Measurements from ENCODE around the gene TXN2. TPM values are rescaled to one million over a fixed set of nuclear protein-coding genes. Genes with fewer than 3 reads are reported as not detected.
"Not testable (repeated sequence)": the region's sequence is repeated elsewhere in the genome, so short reads cannot be mapped to it uniquely, and the experiment has no call there.

Gene TXN2
- total and polyA plus RNA-seq, 3 experiments from 2014 or later = 122 to 127 (median 126) TPM

DNA sequence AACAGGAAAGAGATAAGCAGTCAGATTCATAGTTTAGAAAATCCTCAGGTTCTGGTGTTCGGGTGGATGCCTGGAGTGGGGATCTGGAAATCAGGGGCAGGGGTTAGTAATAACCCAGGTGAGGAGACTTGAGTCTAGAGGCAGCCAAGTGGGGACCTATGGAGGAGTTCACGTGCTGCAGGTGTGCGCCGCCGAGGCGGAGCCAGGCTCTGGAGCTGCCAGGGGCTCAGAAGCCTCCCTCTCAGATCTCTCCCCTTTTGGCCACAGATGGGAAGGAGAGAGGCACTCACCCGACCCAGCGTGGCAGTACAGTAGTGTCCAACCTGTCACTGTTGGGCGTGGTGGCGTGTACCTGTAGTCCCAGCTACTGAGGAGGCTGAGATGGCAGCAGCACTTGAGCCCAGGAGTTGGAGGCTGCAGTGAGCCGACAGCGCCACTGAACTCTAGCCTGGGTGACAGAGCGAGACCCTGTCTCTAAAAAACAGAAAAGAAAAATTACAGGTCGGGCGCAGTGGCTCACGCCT, 27.5 kb downstream of the TXN2 start:
- H3K4me3 ChIP-seq (ENCODE audit: low read length) = peak overlapping the region; percentile 37
- no peak for DNase-seq

GRCh38 chr22:36452978-36453607, 28.3 kb downstream of the TXN2 start:
- peaks cover 54% of the 10 kb centered on the region for H3K4me1 ChIP-seq (ENCODE audit: insufficient read depth, low read length)
- not testable (repeated sequence) for H3K27me3 Mint-ChIP-seq; DNase-seq; H3K9me3 ChIP-seq (ENCODE audit: low read length); H3K36me3 Mint-ChIP-seq; H3K9me3 Mint-ChIP-seq; H3K27ac ChIP-seq (ENCODE audit: low read depth, low read length); H3K36me3 ChIP-seq (ENCODE audit: insufficient read depth, low read length); H3K27me3 ChIP-seq (ENCODE audit: insufficient read depth, low read length, poor library complexity, severe bottlenecking); H3K4me3 ChIP-seq (ENCODE audit: low read length)
- Mint-ChIP-seq H3K4me1 (peaks cover 48 to 66% (median 54%) of the 10 kb centered on the region in 3 donors), H3K27ac (peak overlapping the region; percentile 89 to 99 (median 94)), H3K4me3 (peak overlapping the region; percentile 70 to 89 (median 75))
- ChIA-PET POLR2A (interaction anchor here (1.3 kb wide), 1 partner anchor 121 kb away, joined by 7 read pairs; no protein-coding TSS in a partner anchor), CTCF (interaction anchor here (0.8 to 1.9 kb wide), 2 partner anchors 34 to 74 kb away, joined by 3 to 4 read pairs; no protein-coding TSS in a partner anchor)

More for the DNA sequence above, 27.5 kb downstream of the TXN2 start:
- H3K4me1 ChIP-seq (ENCODE audit: insufficient read depth, low read length) = peaks cover 54% of the 10 kb centered on the region
- H3K27me3 Mint-ChIP-seq = peaks cover 0 to 2% of the 10 kb centered on the region in 2 donors
- peaks cover 41 to 60% (median 48%) of the 10 kb centered on the region in 3 donors for H3K4me1 Mint-ChIP-seq
- H3K27ac Mint-ChIP-seq = peak overlapping the region; percentile 76 to 97 (median 92)
- no peaks in the 10 kb centered on the region for H3K27me3 ChIP-seq (ENCODE audit: insufficient read depth, low read length, poor library complexity, severe bottlenecking)
- H3K36me3 Mint-ChIP-seq = no peaks in the 10 kb centered on the region
- H3K27ac ChIP-seq (ENCODE audit: low read depth, low read length) = no peak overlapping the region
- H3K9me3 ChIP-seq (ENCODE audit: low read length) = no peaks in the 10 kb centered on the region
- peak overlapping the region; percentile 70 to 89 (median 80) for H3K4me3 Mint-ChIP-seq
- H3K36me3 ChIP-seq (ENCODE audit: insufficient read depth, low read length) = no peaks in the 10 kb centered on the region
- H3K9me3 Mint-ChIP-seq = no peaks in the 10 kb centered on the region
- ChIA-PET CTCF (interaction anchor here (1.0 to 1.9 kb wide), 6 partner anchors 15 to 152 kb away, joined by 3 to 5 read pairs (median 4); no protein-coding TSS in a partner anchor), POLR2A (interaction anchor here (0.6 to 1.6 kb wide), 5 partner anchors 30 to 122 kb away, joined by 3 to 11 read pairs (median 6); no protein-coding TSS in a partner anchor)

DNA sequence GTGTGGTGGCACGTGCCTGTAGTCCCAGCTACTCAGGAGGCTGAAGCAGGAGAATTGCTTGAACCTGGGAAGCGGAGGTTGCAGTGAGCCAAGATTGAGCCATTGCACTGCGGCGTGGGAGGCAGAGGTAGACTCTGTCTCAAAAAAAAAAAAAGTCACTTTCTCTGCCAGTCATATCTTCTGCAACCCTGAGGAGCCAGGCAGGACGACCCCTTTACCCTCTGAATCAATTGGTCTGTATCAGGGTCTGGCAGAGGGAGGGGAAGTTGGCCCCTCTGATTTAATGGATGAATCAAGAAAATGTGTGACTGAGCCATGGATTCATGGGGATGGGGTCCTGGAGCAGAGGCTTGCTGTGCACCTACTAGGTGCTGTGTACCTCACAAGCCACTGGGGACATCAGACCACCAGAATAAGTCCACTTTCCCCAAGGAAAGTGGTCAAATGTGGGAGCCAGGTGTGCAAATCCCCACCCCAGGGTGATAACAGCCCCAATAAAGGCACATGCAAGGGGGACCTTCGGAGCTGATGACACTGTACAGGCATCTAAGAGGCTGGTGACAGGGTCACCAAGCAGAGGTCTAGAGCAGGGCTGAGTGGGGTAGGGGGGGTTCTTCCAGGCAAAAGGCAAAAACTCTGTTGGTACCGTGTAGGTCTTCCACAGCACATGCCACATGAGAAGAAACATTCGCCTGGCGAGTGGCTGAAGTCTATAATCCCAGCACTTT, 29.0 kb downstream of the TXN2 start:
- H3K27me3 Mint-ChIP-seq = peaks cover 0 to 2% of the 10 kb centered on the region in 2 donors
- ChIA-PET POLR2A (interaction anchor here (0.7 to 1.3 kb wide), 14 partner anchors 10 to 121 kb away, joined by 3 to 11 read pairs (median 4); partner anchors contain the start of genes EIF3D and MYH9), CTCF (interaction anchor here (0.8 to 1.9 kb wide), 14 partner anchors 18 to 151 kb away, joined by 3 to 6 read pairs (median 4); no protein-coding TSS in a partner anchor)
- peak overlapping the region; percentile 91 to 99 (median 95) for H3K27ac Mint-ChIP-seq
- Histone ChIP-seq H3K36me3 (ENCODE audit: insufficient read depth, low read length) (no peaks in the 10 kb centered on the region), H3K4me1 (ENCODE audit: insufficient read depth, low read length) (peaks cover 60% of the 10 kb centered on the region), H3K9me3 (ENCODE audit: low read length) (no peaks in the 10 kb centered on the region), H3K27me3 (ENCODE audit: insufficient read depth, low read length, poor library complexity, severe bottlenecking) (no peaks in the 10 kb centered on the region), H3K4me3 (ENCODE audit: low read length) (no peak overlapping the region), H3K27ac (ENCODE audit: low read depth, low read length) (peak overlapping the region; percentile 51)
- H3K4me1 Mint-ChIP-seq = peaks cover 53 to 73% (median 59%) of the 10 kb centered on the region in 3 donors
- H3K9me3 Mint-ChIP-seq = no peaks in the 10 kb centered on the region
- H3K4me3 Mint-ChIP-seq = peak overlapping the region; percentile 32 to 77 (median 70)
- peak in 1 of 5 donors; percentile 19 for DNase-seq
- H3K36me3 Mint-ChIP-seq = no peaks in the 10 kb centered on the region

DNA sequence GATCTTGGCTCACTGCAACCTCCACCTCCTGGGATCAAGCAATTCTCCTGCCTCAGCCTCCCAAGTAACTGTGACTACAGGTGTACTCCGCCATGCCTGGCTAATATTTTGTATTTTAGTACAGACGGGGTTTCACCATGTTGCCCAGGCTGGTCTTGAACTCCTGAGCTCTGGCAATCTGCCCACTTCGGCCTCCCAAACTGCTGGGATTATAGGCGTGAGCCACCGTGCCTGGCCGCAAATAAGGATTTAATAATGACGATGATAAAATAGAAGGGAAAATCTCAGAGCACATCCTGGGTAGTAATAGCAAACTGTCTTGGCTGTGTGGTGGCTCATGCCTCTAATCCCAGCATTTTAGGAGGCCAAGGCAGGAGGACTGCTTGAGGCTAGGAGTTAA, 30.5 kb downstream of the TXN2 start:
- not testable (repeated sequence) for H3K27me3 ChIP-seq (ENCODE audit: insufficient read depth, low read length, poor library complexity, severe bottlenecking); DNase-seq; H3K36me3 ChIP-seq (ENCODE audit: insufficient read depth, low read length); H3K9me3 ChIP-seq (ENCODE audit: low read length); H3K36me3 Mint-ChIP-seq; H3K4me3 ChIP-seq (ENCODE audit: low read length); H3K9me3 Mint-ChIP-seq; H3K27me3 Mint-ChIP-seq
- CTCF ChIA-PET = interaction anchor here (0.9 to 1.9 kb wide), 10 partner anchors 15 to 211 kb away, joined by 3 to 6 read pairs (median 4); partner anchors contain the start of genes APOL2 and MYH9
- POLR2A ChIA-PET = interaction anchor here (1.3 kb wide), 1 partner anchor 86 kb away, joined by 6 read pairs; no protein-coding TSS in a partner anchor
- peak overlapping the region; percentile 91 to 99 (median 95) for H3K27ac Mint-ChIP-seq
- H3K27ac ChIP-seq (ENCODE audit: low read depth, low read length) = peak overlapping the region; percentile 51
- peaks cover 62% of the 10 kb centered on the region for H3K4me1 ChIP-seq (ENCODE audit: insufficient read depth, low read length)
- peak overlapping the region in 3 of 7 donors; percentile 32 to 67 (median 37) for H3K4me3 Mint-ChIP-seq
- H3K4me1 Mint-ChIP-seq = peaks cover 47 to 73% (median 55%) of the 10 kb centered on the region in 3 donors

GRCh38 chr22:36449596-36450175, 31.8 kb downstream of the TXN2 start:
- Histone ChIP-seq H3K27me3 (ENCODE audit: insufficient read depth, low read length, poor library complexity, severe bottlenecking) (no peaks in the 10 kb centered on the region), H3K4me3 (ENCODE audit: low read length) (no peak overlapping the region), H3K27ac (ENCODE audit: low read depth, low read length) (no peak overlapping the region), H3K36me3 (ENCODE audit: insufficient read depth, low read length) (no peaks in the 10 kb centered on the region), H3K9me3 (ENCODE audit: low read length) (no peaks in the 10 kb centered on the region), H3K4me1 (ENCODE audit: insufficient read depth, low read length) (peaks cover 53% of the 10 kb centered on the region)
- Mint-ChIP-seq H3K27ac (peak overlapping the region in 7 of 8 donors; percentile 54 to 97 (median 77)), H3K9me3 (no peaks in the 10 kb centered on the region), H3K27me3 (peaks cover 0 to 2% of the 10 kb centered on the region in 2 donors), H3K36me3 (no peaks in the 10 kb centered on the region), H3K4me1 (peaks cover 42 to 69% (median 48%) of the 10 kb centered on the region in 3 donors), H3K4me3 (no peak overlapping the region)
- DNase-seq = no peak
- ChIA-PET CTCF (interaction anchor here (1.2 kb wide), 1 partner anchor 21 kb away, joined by 3 read pairs; no protein-coding TSS in a partner anchor), POLR2A (no interaction called here)

- Histone ChIP-seq H3K4me1 (ENCODE audit: insufficient read depth, low read length) (peaks cover 37% of the 10 kb centered on the region), H3K4me3 (ENCODE audit: low read length) (no peak overlapping the region), H3K9me3 (ENCODE audit: low read length) (no peaks in the 10 kb centered on the region), H3K27me3 (ENCODE audit: insufficient read depth, low read length, poor library complexity, severe bottlenecking) (no peaks in the 10 kb centered on the region), H3K27ac (ENCODE audit: low read depth, low read length) (no peak overlapping the region), H3K36me3 (ENCODE audit: insufficient read depth, low read length) (no peaks in the 10 kb centered on the region)
- Mint-ChIP-seq H3K27me3 (peaks cover 0 to 2% of the 10 kb centered on the region in 2 donors), H3K4me3 (peak overlapping the region in 1 of 7 donors; percentile 41), H3K27ac (peak overlapping the region in 6 of 8 donors; percentile 56 to 97 (median 78)), H3K36me3 (no peaks in the 10 kb centered on the region), H3K4me1 (peaks cover 33 to 64% (median 39%) of the 10 kb centered on the region in 3 donors), H3K9me3 (no peaks in the 10 kb centered on the region)
- DNase-seq = no peak
- ChIA-PET CTCF (interaction anchor here (0.8 to 2.2 kb wide), 3 partner anchors 9 to 43 kb away, joined by 3 to 5 read pairs (median 4); no protein-coding TSS in a partner anchor), POLR2A (no interaction called here)
These were observed 33.8 kb downstream of the TXN2 start for GRCh38 chr22:36447632-36448031.

DNA sequence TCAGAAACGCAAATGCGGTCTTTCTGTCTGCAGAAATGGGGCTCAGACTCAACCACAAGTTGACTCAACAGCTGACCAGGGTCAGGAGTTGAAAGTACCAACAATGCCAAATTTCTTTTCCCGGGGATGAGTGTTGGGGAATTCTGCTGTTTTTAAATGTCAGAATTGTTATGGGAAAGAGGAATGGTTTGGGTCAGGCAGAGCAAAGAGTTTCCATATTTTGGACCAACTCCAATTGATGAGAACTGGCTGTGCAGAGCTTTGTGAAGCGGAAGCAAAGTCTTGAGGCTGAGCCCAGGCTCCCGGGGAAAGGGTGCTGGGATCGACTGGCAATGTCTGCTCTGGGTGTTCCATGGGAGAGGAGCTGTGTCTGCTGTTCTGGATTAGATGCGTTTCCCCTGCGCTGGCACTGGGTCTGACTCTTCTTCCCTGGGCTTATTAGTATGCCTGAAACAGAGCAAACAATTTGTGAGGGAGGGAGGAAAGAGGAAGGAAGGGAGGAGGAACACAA, 36.2 kb downstream of the TXN2 start:
- no peaks in the 10 kb centered on the region for H3K27me3 ChIP-seq (ENCODE audit: insufficient read depth, low read length, poor library complexity, severe bottlenecking)
- H3K4me1 ChIP-seq (ENCODE audit: insufficient read depth, low read length) = peaks cover 19% of the 10 kb centered on the region

More for the DNA sequence above, 36.2 kb downstream of the TXN2 start:
- POLR2A ChIA-PET = interaction anchor here (0.7 kb wide), 1 partner anchor 83 kb away, joined by 3 read pairs; no protein-coding TSS in a partner anchor
- no peaks in the 10 kb centered on the region for H3K9me3 ChIP-seq (ENCODE audit: low read length)
- H3K36me3 Mint-ChIP-seq = no peaks in the 10 kb centered on the region
- H3K4me3 ChIP-seq (ENCODE audit: low read length) = no peak overlapping the region
- H3K27ac Mint-ChIP-seq = peak overlapping the region in 2 of 8 donors; percentile 15 to 73
- H3K27ac ChIP-seq (ENCODE audit: low read depth, low read length) = no peak overlapping the region
- no peak for DNase-seq
- H3K9me3 Mint-ChIP-seq = no peaks in the 10 kb centered on the region
- H3K36me3 ChIP-seq (ENCODE audit: insufficient read depth, low read length) = no peaks in the 10 kb centered on the region
- no peaks in the 10 kb centered on the region for H3K27me3 Mint-ChIP-seq
- CTCF ChIA-PET = no interaction called here
- H3K4me3 Mint-ChIP-seq = peak overlapping the region in 1 of 7 donors; percentile 9
- peaks cover 18 to 46% (median 24%) of the 10 kb centered on the region in 3 donors for H3K4me1 Mint-ChIP-seq
